Nephron progenitor cell (in vitro differentiated cells): ENCODE data around the gene AGAP1.
A peak's percentile ranks its signal among the peaks of the same experiment; 100 is the strongest.

Source experiments
- DNase-seq: peaks from one replicate; pipeline ENCODE4 v3.0.0; 2021
- H3K27ac Mint-ChIP-seq: 2 replicates; pipeline ENCODE4 v1.8.0; 2021; ENCODE audit warnings: mild to moderate bottlenecking, moderate library complexity, mixed read lengths
- H3K27me3 Mint-ChIP-seq: 2 replicates; pipeline ENCODE4 v1.8.0; 2021; ENCODE audit warnings: mild to moderate bottlenecking, low read depth, mixed read lengths; ENCODE audit not compliant: poor library complexity
- H3K36me3 Mint-ChIP-seq: 2 replicates; pipeline ENCODE4 v1.8.0; 2021; ENCODE audit warnings: low read depth, mixed read lengths
- H3K4me1 Mint-ChIP-seq: 2 replicates; pipeline ENCODE4 v1.8.0; 2021; ENCODE audit warnings: mixed read lengths
- H3K4me3 Mint-ChIP-seq: 2 replicates; pipeline ENCODE4 v1.8.0; 2021; ENCODE audit warnings: mild to moderate bottlenecking, moderate library complexity, mixed read lengths
- H3K9me3 Mint-ChIP-seq: 2 replicates; pipeline ENCODE4 v1.8.0; 2021; ENCODE audit warnings: mild to moderate bottlenecking, moderate library complexity, mixed read lengths
- CTCF ChIP-seq: fragments of 200-600 bp; sonication (generic); IDR thresholded peaks from 2 replicates; pipeline ENCODE4 v1.5.0; 2021; ENCODE audit warnings: antibody characterized with exemption

AGAP1 gene

GRCh38 chr2:235960011-235960715, 466.3 kb downstream of the AGAP1 start:
- Mint-ChIP-seq H3K4me3 (no peak overlapping the region), H3K27me3 (peaks cover 11% of the 10 kb centered on the region), H3K4me1 (peaks cover 48% of the 10 kb centered on the region), H3K9me3 (no peaks in the 10 kb centered on the region), H3K36me3 (peaks cover 11% of the 10 kb centered on the region), H3K27ac (peak overlapping the region; percentile 34)
- TF ChIP-seq CTCF = no peak
- no peak for DNase-seq

GRCh38 chr2:235960716-235961640, 467.1 kb downstream of the AGAP1 start:
- no peaks in the 10 kb centered on the region for H3K9me3 Mint-ChIP-seq
- no peak overlapping the region for H3K4me3 Mint-ChIP-seq
- no peak for TF ChIP-seq CTCF
- H3K4me1 Mint-ChIP-seq = peaks cover 48% of the 10 kb centered on the region
- H3K27ac Mint-ChIP-seq = peak overlapping the region; percentile 34
- DNase-seq = no peak
- H3K27me3 Mint-ChIP-seq = peaks cover 11% of the 10 kb centered on the region
- peaks cover 11% of the 10 kb centered on the region for H3K36me3 Mint-ChIP-seq

- H3K27ac Mint-ChIP-seq = peak overlapping the region; percentile 10
- H3K4me3 Mint-ChIP-seq = no peak overlapping the region
- DNase-seq = no peak
- no peak for TF ChIP-seq CTCF
- H3K4me1 Mint-ChIP-seq = peaks cover 48% of the 10 kb centered on the region
- H3K27me3 Mint-ChIP-seq = peaks cover 11% of the 10 kb centered on the region
- H3K9me3 Mint-ChIP-seq = no peaks in the 10 kb centered on the region
- H3K36me3 Mint-ChIP-seq = peaks cover 11% of the 10 kb centered on the region
These were observed 467.9 kb downstream of the AGAP1 start for GRCh38 chr2:235961711-235962110.

GRCh38 chr2:235963853-235964577, 470.2 kb downstream of the AGAP1 start:
- Mint-ChIP-seq H3K4me1 (peaks cover 47% of the 10 kb centered on the region), H3K27ac (no peak overlapping the region), H3K4me3 (no peak overlapping the region), H3K9me3 (no peaks in the 10 kb centered on the region), H3K27me3 (peaks cover 11% of the 10 kb centered on the region), H3K36me3 (peaks cover 4% of the 10 kb centered on the region)
- DNase-seq = no peak
- no peak for TF ChIP-seq CTCF

- DNase-seq = no peak
- H3K9me3 Mint-ChIP-seq = no peaks in the 10 kb centered on the region
- no peak overlapping the region for H3K27ac Mint-ChIP-seq
- no peak overlapping the region for H3K4me3 Mint-ChIP-seq
- H3K4me1 Mint-ChIP-seq = peaks cover 47% of the 10 kb centered on the region
- peaks cover 11% of the 10 kb centered on the region for H3K27me3 Mint-ChIP-seq
- peaks cover 13% of the 10 kb centered on the region for H3K36me3 Mint-ChIP-seq
- no peak for TF ChIP-seq CTCF
These were observed 471.0 kb downstream of the AGAP1 start for GRCh38 chr2:235964787-235965390.
